PC-3 (cell line): Measurements from ENCODE around the gene FIBIN. TPM values are rescaled to one million over a fixed set of nuclear protein-coding genes. Genes with fewer than 3 reads are reported as not detected.

ENCODE experiments used
- ATAC-seq: fragments of 200-7000 bp; cut with Tn5 transposase; 2 replicates; pipeline ENCODE4 v1.9.1; 2020; ENCODE audit warnings: mild to moderate bottlenecking, moderate library complexity
- Bru-seq: library from RNA; stranded (reverse); fragments of 400-500 nt; gene quantifications from one replicate; lab custom pipeline; 2021; lab: Mats Ljungman, UMichigan
- BruChase-seq, 2 experiments: library from RNA; stranded (reverse); fragments of 400-500 nt; gene quantifications; one replicate each; lab custom pipeline; 2021; lab: Mats Ljungman, UMichigan
- BruUV-seq: library from RNA; stranded (reverse); fragments of 400-500 nt; replicated peaks from 2 replicates; lab custom pipeline; 2021; lab: Mats Ljungman, UMichigan
- CTCF ChIA-PET: fragments of 300-600 bp; sonication (Branson Sonifier 250); formaldehyde crosslinking; loops from one replicate; lab custom pipeline; 2022; ENCODE audit warnings: antibody characterized with exemption; lab: Charles Lee
- POLR2A ChIA-PET: fragments of 300-600 bp; sonication (Branson Sonifier 250); formaldehyde crosslinking; loops from one replicate; lab custom pipeline; 2022; ENCODE audit warnings: antibody characterized with exemption; ENCODE audit not compliant: unreplicated experiment; lab: Charles Lee
- DNase-seq: peaks from one replicate; pipeline ENCODE4 v3.0.0-alpha.2; 2015
- H2AFZ ChIP-seq: fragments of 300-600 bp; sonication (generic); 2 replicates; pipeline ENCODE4 v1.6.0; 2016; ENCODE audit warnings: antibody characterized with exemption, low read length
- H3F3A ChIP-seq: fragments of 300-600 bp; sonication (generic); one replicate; pipeline ENCODE4 v1.6.0; 2017; ENCODE audit warnings: antibody characterized with exemption, low read length, control low read depth, mild to moderate bottlenecking; ENCODE audit not compliant: unreplicated experiment
- H3K27ac ChIP-seq: fragments of 300-600 bp; sonication (generic); 2 replicates; pipeline ENCODE4 v1.5.1; 2016; ENCODE audit warnings: mild to moderate bottlenecking, low read length
- H3K27me3 ChIP-seq: fragments of 300-600 bp; sonication (generic); 2 replicates; pipeline ENCODE4 v1.6.1; 2016; ENCODE audit warnings: low read length, mixed read lengths
- H3K36me3 ChIP-seq: fragments of 300-600 bp; sonication (generic); 2 replicates; pipeline ENCODE4 v1.6.1; 2016; ENCODE audit warnings: low read depth, mixed run types, low read length, mixed read lengths
- H3K4me1 ChIP-seq: fragments of 300-600 bp; sonication (generic); 2 replicates; pipeline ENCODE4 v1.5.1; 2016; ENCODE audit warnings: low read length; ENCODE audit not compliant: insufficient read depth
- H3K4me2 ChIP-seq: fragments of 300-600 bp; sonication (generic); 2 replicates; pipeline ENCODE4 v1.6.0; 2016; ENCODE audit warnings: low read length
- H3K4me3 ChIP-seq: fragments of 300-600 bp; sonication (generic); 2 replicates; pipeline ENCODE4 v1.5.1; 2016; ENCODE audit warnings: mild to moderate bottlenecking, low read length, mixed read lengths
- H3K79me2 ChIP-seq: fragments of 300-600 bp; sonication (generic); 2 replicates; pipeline ENCODE4 v1.6.1; 2017; ENCODE audit warnings: low read length, mixed read lengths
- H3K9ac ChIP-seq: fragments of 300-600 bp; sonication (generic); 2 replicates; pipeline ENCODE4 v1.6.0; 2016; ENCODE audit warnings: mild to moderate bottlenecking, low read length
- H3K9me2 ChIP-seq: fragments of 300-600 bp; sonication (generic); replicated peaks from 2 replicates; pipeline ENCODE4 v1.6.1; 2016; ENCODE audit warnings: mixed run types, low read length, mixed read lengths
- H3K9me3 ChIP-seq: fragments of 300-600 bp; sonication (generic); 2 replicates; pipeline ENCODE4 v1.6.1; 2016; ENCODE audit warnings: low read length, mixed read lengths
- H4K20me1 ChIP-seq: fragments of 300-600 bp; sonication (generic); 2 replicates; pipeline ENCODE4 v1.6.1; 2016; ENCODE audit warnings: low read length, mixed read lengths
- EZH2 ChIP-seq: fragments of 300-600 bp; sonication (generic); IDR thresholded peaks from one replicate; pipeline ENCODE4 v1.6.1; 2017; ENCODE audit warnings: antibody characterized with exemption, mild to moderate bottlenecking, low read length; ENCODE audit not compliant: unreplicated experiment
- EZH2phosphoT487 ChIP-seq: fragments of 300-600 bp; sonication (generic); IDR thresholded peaks from 2 replicates; pipeline ENCODE4 v1.6.1; 2018; ENCODE audit warnings: mild to moderate bottlenecking, antibody characterized with exemption, low read length, borderline replicate concordance
- intact Hi-C: fragments of 100-400 bp; cut with micrococcal nuclease; formaldehyde crosslinking; loops from 2 replicates; pipeline ENCODE4 v1.9.0; 2023
- long read RNA-seq: library from polyadenylated mRNA; unstranded; transcript quantifications from one replicate; pipeline ENCODE4 v2.0.0, GENCODE V29; 2021; ENCODE audit not compliant: unreplicated experiment
- total RNA-seq: library from RNA; depleted of rRNA; stranded (reverse); fragments of >200 nt; gene quantifications from 2 replicates; pipeline ENCODE4 v1.2.3, GENCODE V29; 2014; rRNA removed
- TF ChIP-seq, protein P1 (sequence below): fragments of 300-600 bp; sonication (generic); conservative IDR thresholded peaks from 2 replicates; pipeline ENCODE4 v1.5.1; 2017; ENCODE audit warnings: antibody characterized with exemption, low read depth, mild to moderate bottlenecking, low read length

FIBIN gene
- total RNA-seq (not detected in 2 replicates), Bru-seq, nascent RNA (not detected), BruChase-seq, experiment 1, labeled RNA remaining after a 6-hour chase (not detected), BruChase-seq, experiment 2, labeled RNA remaining after a 2-hour chase (not detected)
- long read RNA-seq, result 0 reads

DNA sequence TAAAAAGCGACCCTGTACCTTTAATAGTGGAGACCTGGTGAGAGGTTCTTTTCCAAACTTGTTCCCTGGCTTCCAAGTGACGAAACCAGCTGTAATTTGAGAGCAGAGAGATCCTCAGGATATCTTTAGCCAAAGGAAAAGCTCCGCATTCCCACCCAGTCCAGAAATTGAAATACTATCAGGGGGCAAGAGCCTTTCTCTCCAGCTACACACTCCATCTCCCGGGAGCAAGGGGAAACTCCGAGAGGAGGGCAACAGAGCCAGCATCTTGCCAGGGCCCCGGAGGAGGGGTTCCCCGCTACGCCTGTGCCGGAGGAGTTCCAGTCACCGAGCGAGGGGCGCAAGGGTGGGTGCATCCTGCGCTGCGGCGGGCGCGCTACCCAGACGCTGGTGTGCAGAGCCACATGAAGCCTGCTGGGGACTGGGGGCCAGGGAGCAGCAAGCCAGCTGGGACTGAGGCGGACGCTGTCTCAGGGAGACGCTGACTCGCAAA is at the start of gene FIBIN:
Gene FIBIN (plus strand): TSS at position 148 of the 493 bp plus-strand sequence. CDS start 415 bp downstream, outside the sequence.
- Histone ChIP-seq H3K4me2 (no peak within 1 kb of the TSS), H3K27me3 (peaks cover 5% of the 10 kb centered on the region; the same call in 1 of the 2 replicates), H3K9ac (no peak within 1 kb of the TSS), H3K9me3 (no peaks in the 10 kb centered on the region), H3K79me2 (no peaks in the 10 kb centered on the region), H3K9me2 (no peaks in the 10 kb centered on the region), H3K4me1 (no peaks in the 10 kb centered on the region), H3K4me3 (no peak within 1 kb of the TSS), H3K36me3 (no peaks in the 10 kb centered on the region), H3F3A (no peaks in the 10 kb centered on the region), H3K27ac (no peak within 1 kb of the TSS), H2AFZ (no peak within 1 kb of the TSS), H4K20me1 (no peaks in the 10 kb centered on the region)
- no TSS peak for BruUV-seq
- ChIA-PET POLR2A (no interaction called here), CTCF (no interaction called here)
- ATAC-seq, result no peak
- intact Hi-C loops, result no loop called here
- TF ChIP-seq, protein P1, sequence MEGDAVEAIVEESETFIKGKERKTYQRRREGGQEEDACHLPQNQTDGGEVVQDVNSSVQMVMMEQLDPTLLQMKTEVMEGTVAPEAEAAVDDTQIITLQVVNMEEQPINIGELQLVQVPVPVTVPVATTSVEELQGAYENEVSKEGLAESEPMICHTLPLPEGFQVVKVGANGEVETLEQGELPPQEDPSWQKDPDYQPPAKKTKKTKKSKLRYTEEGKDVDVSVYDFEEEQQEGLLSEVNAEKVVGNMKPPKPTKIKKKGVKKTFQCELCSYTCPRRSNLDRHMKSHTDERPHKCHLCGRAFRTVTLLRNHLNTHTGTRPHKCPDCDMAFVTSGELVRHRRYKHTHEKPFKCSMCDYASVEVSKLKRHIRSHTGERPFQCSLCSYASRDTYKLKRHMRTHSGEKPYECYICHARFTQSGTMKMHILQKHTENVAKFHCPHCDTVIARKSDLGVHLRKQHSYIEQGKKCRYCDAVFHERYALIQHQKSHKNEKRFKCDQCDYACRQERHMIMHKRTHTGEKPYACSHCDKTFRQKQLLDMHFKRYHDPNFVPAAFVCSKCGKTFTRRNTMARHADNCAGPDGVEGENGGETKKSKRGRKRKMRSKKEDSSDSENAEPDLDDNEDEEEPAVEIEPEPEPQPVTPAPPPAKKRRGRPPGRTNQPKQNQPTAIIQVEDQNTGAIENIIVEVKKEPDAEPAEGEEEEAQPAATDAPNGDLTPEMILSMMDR, result no peak
- no peak for TF ChIP-seq EZH2
- no peak for TF ChIP-seq EZH2phosphoT487
- DNase-seq, result no peak

DNA sequence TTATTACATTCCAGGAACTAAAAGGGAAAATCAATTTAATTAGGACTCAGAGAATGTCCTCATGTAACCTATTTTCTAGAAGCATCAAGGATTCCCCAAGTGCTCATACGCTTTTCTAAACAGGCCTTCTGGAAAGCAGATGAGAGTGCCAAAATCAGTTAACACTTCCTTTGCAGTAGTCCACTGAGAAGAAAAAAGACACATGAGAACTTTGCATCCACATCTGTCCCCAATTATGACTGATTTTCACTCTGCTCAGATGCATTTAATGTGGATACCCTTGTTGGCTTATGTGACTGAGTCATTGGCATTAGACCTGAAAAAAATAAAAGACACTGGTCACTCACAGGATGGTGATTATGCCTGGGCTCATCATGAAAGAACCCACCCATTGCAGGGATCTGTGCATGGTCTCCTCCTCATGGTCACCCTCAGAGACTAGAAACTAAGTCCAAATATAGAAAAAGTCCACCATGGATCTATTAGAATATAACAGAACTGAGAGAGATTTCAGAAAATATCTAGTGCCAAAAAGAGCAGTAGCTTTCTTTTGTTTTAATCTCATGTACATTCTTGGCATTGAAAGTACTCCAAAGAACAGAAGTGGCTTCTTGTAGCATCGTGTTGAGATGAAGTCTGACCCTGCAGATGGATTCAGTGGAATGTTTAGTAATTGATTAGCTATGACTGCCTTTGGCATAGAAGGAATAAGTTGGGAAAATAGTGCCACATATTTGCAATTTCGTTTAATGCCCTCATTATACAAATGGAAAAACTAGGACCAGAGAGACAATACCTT is 48.8 kb upstream of the FIBIN start:
- Histone ChIP-seq H4K20me1 (no peaks in the 10 kb centered on the region), H3K27me3 (no peaks in the 10 kb centered on the region), H3K9ac (no peak overlapping the region), H3K4me1 (no peaks in the 10 kb centered on the region), H3K4me3 (no peak overlapping the region), H3K4me2 (no peak overlapping the region), H3K9me2 (no peaks in the 10 kb centered on the region), H3F3A (no peaks in the 10 kb centered on the region), H3K36me3 (no peaks in the 10 kb centered on the region), H3K9me3 (no peaks in the 10 kb centered on the region), H3K79me2 (no peaks in the 10 kb centered on the region), H2AFZ (no peak overlapping the region), H3K27ac (no peak overlapping the region)
- no TSS peak for BruUV-seq
- no peak for ATAC-seq
- DNase-seq, result no peak
- ChIA-PET POLR2A (no interaction called here), CTCF (no interaction called here)
- no peak for TF ChIP-seq EZH2
- no peak for TF ChIP-seq EZH2phosphoT487
- TF ChIP-seq, protein P1, result no peak
- intact Hi-C loops, result no loop called here

DNA sequence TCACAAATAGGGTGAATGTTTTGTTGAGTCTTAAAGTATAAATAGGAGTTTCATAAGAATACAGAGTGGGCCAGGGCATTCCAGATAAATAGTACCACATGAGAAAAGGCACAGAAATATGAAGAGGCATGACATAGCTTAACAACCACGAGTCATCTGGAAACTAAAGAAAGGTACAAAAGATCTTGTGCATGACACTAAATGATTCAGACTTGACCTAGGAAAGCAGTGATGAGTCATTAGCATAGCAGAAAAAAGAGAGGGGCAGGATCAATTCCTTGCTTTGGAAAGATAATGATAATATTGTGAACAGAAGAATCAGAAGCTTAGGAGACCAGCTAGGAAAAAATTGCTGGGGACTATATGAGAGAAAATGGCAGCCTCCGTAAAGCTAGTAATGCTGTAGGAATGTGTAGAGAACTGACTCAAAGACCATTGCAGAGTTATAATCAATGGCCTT is 47.6 kb upstream of the FIBIN start:
- no peaks in the 10 kb centered on the region for H3K4me1 ChIP-seq
- no peak overlapping the region for H3K4me3 ChIP-seq
- BruUV-seq, result no TSS peak
- DNase-seq (no peak), ATAC-seq (no peak)
- H3K27ac ChIP-seq, result no peak overlapping the region
- no peak for TF ChIP-seq EZH2
- no peak for TF ChIP-seq EZH2phosphoT487
- TF ChIP-seq, protein P1, result no peak
- H3K9ac ChIP-seq, result no peak overlapping the region
- H4K20me1 ChIP-seq, result no peaks in the 10 kb centered on the region
- no peak overlapping the region for H2AFZ ChIP-seq
- no peaks in the 10 kb centered on the region for H3K9me2 ChIP-seq
- H3F3A ChIP-seq, result no peaks in the 10 kb centered on the region
- H3K4me2 ChIP-seq, result no peak overlapping the region
- no peaks in the 10 kb centered on the region for H3K79me2 ChIP-seq
- intact Hi-C loops, result no loop called here
- H3K27me3 ChIP-seq, result no peaks in the 10 kb centered on the region
- POLR2A ChIA-PET, result no interaction called here
- no peaks in the 10 kb centered on the region for H3K9me3 ChIP-seq
- H3K36me3 ChIP-seq, result no peaks in the 10 kb centered on the region
- CTCF ChIA-PET, result no interaction called here
